Keratinocyte (primary cell): ENCODE measurements around the gene MDM2. TPM values are rescaled to one million over a fixed set of nuclear protein-coding genes. Genes with fewer than 3 reads are reported as not detected.

Source experiments
- DNase-seq: peaks from one replicate; pipeline ENCODE4 v3.0.0-alpha.2; 2011; ENCODE audit warnings: low read depth, missing footprints, low spot score
- FAIRE-seq: peaks from 2 replicates; lab custom pipeline; 2011; peaks lifted over from hg19 to GRCh38; lab: Jason Lieb, UNC
- H2AFZ ChIP-seq: 2 replicates; pipeline ENCODE4 v1.6.0; 2012; ENCODE audit warnings: low read length, control low read depth, inconsistent platforms; ENCODE audit not compliant: control insufficient read depth
- H3K27ac ChIP-seq: 2 replicates; pipeline ENCODE4 v1.5.1; 2011; ENCODE audit warnings: low read length; ENCODE audit not compliant: control insufficient read depth, insufficient read depth
- H3K27me3 ChIP-seq: 3 replicates; pipeline ENCODE4 v1.6.0; 2011; ENCODE audit warnings: low read length; ENCODE audit not compliant: control insufficient read depth, insufficient read depth; ENCODE audit errors: extremely low read depth
- H3K36me3 ChIP-seq, 2 experiments: 2 replicates in 1 of 2; 3 replicates in 1 of 2; pipeline ENCODE4 v1.5.1; 2011; ENCODE audit warnings: low read length in 2 of 2, mild to moderate bottlenecking in 1 of 2; ENCODE audit not compliant: control insufficient read depth in 2 of 2, insufficient read depth in 2 of 2; ENCODE audit errors: extremely low read depth in 1 of 2
- H3K4me1 ChIP-seq: 3 replicates; pipeline ENCODE4 v1.5.1; 2011; ENCODE audit warnings: low read length; ENCODE audit not compliant: control insufficient read depth, insufficient read depth; ENCODE audit errors: extremely low read depth
- H3K4me2 ChIP-seq: 3 replicates; pipeline ENCODE4 v1.6.0; 2011; ENCODE audit warnings: low read depth, low read length; ENCODE audit not compliant: control insufficient read depth, insufficient read depth; ENCODE audit errors: extremely low read depth
- H3K4me3 ChIP-seq, 3 experiments: fragments of 200-600 bp in 1 of 3; sonication (generic) in 1 of 3; 2 replicates in 2 of 3; 3 replicates in 1 of 3; pipeline ENCODE4 v1.5.1; 2011 to 2016; ENCODE audit warnings: low read length in 3 of 3, mild to moderate bottlenecking in 3 of 3, control low read depth in 2 of 3, inconsistent platforms in 1 of 3, low read depth in 1 of 3, mixed read lengths in 1 of 3, mixed run types in 1 of 3, moderate library complexity in 1 of 3; ENCODE audit not compliant: control insufficient read depth in 2 of 3, insufficient read depth in 2 of 3; ENCODE audit errors: extremely low read depth in 1 of 3
- H3K79me2 ChIP-seq: 2 replicates; pipeline ENCODE4 v1.6.0; 2012; ENCODE audit warnings: low read length; ENCODE audit not compliant: control insufficient read depth, insufficient read depth
- H3K9ac ChIP-seq: 3 replicates; pipeline ENCODE4 v1.6.0; 2011; ENCODE audit warnings: low read length; ENCODE audit not compliant: control insufficient read depth, insufficient read depth; ENCODE audit errors: extremely low read depth
- H3K9me1 ChIP-seq: 3 replicates; pipeline ENCODE4 v1.6.0; 2011; ENCODE audit warnings: low read length; ENCODE audit not compliant: control insufficient read depth, insufficient read depth; ENCODE audit errors: extremely low read depth
- H3K9me3 ChIP-seq: 2 replicates; pipeline ENCODE4 v1.5.1; 2012; ENCODE audit warnings: low read depth, low read length; ENCODE audit not compliant: control insufficient read depth
- H4K20me1 ChIP-seq: 3 replicates; pipeline ENCODE4 v1.6.0; 2011; ENCODE audit warnings: low read length; ENCODE audit not compliant: control insufficient read depth, insufficient read depth; ENCODE audit errors: extremely low read depth
- CTCF ChIP-seq, 3 experiments: IDR thresholded peaks in 1 of 3; conservative IDR thresholded peaks in 1 of 3; optimal IDR thresholded peaks in 1 of 3; 2 replicates in 2 of 3; 3 replicates in 1 of 3; pipeline versions ENCODE3 to v1.5.1; 2011; ENCODE audit warnings: low read length in 3 of 3, mild to moderate bottlenecking in 3 of 3, moderate library complexity in 2 of 3, control low read depth in 1 of 3, inconsistent platforms in 1 of 3; ENCODE audit not compliant: insufficient read depth in 2 of 3; ENCODE audit errors: extremely low read depth in 1 of 3
- EZH2 ChIP-seq: IDR thresholded peaks from one replicate; pipeline ENCODE4 v1.6.1; 2012; ENCODE audit warnings: inconsistent platforms, mild to moderate bottlenecking, low read length, moderate library complexity
- dilution Hi-C: fragments of 300-500 bp; cut with MboI; formaldehyde crosslinking; loops from one replicate; pipeline ENCODE4 v1.7.0; 2020; ENCODE audit warnings: low sequenced_read_pairs; ENCODE audit not compliant: extremely low pct_ligation_motif_present
- polyA plus RNA-seq, 5 experiments: library from polyadenylated mRNA; depleted of rRNA in 3 of 5; stranded (reverse) in 3 of 5; stranded (forward) in 1 of 5; unstranded in 1 of 5; fragments of >200 nt; gene quantifications; 1 replicate in 1 of 5; 2 replicates in 3 of 5; 3 replicates in 1 of 5; pipeline versions ENCODE4 v1.2.1 to v1.2.3, GENCODE V29; 2011 to 2012; ENCODE audit warnings: missing spikeins in 2 of 5, low read depth in 1 of 5, low replicate concordance in 1 of 5

Gene MDM2
- polyA plus RNA-seq, 1 donor (not counting 4 experiments of a cell fraction or from before 2014, with no cell fraction given): 55.0 TPM

GRCh38 chr12:68793975-68794652 lies 13.9 kb upstream of the MDM2 start:
- Histone ChIP-seq H3K27ac (peak overlapping the region; percentile 56), H2AFZ (no peak overlapping the region)
- dilution Hi-C loops: no loop called here

GRCh38 chr12:68794653-68795251 lies 13.2 kb upstream of the MDM2 start:
- peak overlapping the region; percentile 56 for H3K27ac ChIP-seq
- no peak overlapping the region for H3K9ac ChIP-seq
- dilution Hi-C loops: no loop called here
- FAIRE-seq: peak; percentile 62
- TF ChIP-seq CTCF (optimal IDR thresholded peaks at IDR 0.05 in 1 of 3, IDR thresholded peaks at IDR 0.05 in 1 of 3, conservative IDR thresholded peaks at IDR 0.05 in 1 of 3; ENCODE audit: extremely low read depth in 1 of 3, insufficient read depth in 2 of 3, low read length in 3 of 3): no peak
- no peak for TF ChIP-seq EZH2
- no peaks in the 10 kb centered on the region for H3K9me1 ChIP-seq
- peak overlapping the region; percentile 29 for H3K4me2 ChIP-seq
- no peak for DNase-seq
- H3K36me3 ChIP-seq: no peaks in the 10 kb centered on the region
- no peaks in the 10 kb centered on the region for H4K20me1 ChIP-seq
- no peaks in the 10 kb centered on the region for H3K79me2 ChIP-seq
- no peaks in the 10 kb centered on the region for H3K9me3 ChIP-seq
- peaks cover 9% of the 10 kb centered on the region for H3K4me1 ChIP-seq
- peak overlapping the region; percentile 63 for H2AFZ ChIP-seq
- no peaks in the 10 kb centered on the region for H3K27me3 ChIP-seq
- H3K4me3 ChIP-seq: no peak overlapping the region

More at GRCh38 chr12:68793975-68794652, 13.9 kb upstream of the MDM2 start:
- H3K36me3 ChIP-seq: no peaks in the 10 kb centered on the region
- peak overlapping the region; percentile 29 for H3K4me2 ChIP-seq
- TF ChIP-seq CTCF (optimal IDR thresholded peaks at IDR 0.05 in 1 of 3, IDR thresholded peaks at IDR 0.05 in 1 of 3, conservative IDR thresholded peaks at IDR 0.05 in 1 of 3; ENCODE audit: extremely low read depth in 1 of 3, insufficient read depth in 2 of 3, low read length in 3 of 3) (no peak), EZH2 (no peak)
- no peaks in the 10 kb centered on the region for H4K20me1 ChIP-seq
- H3K9ac ChIP-seq: no peak overlapping the region
- no peaks in the 10 kb centered on the region for H3K27me3 ChIP-seq
- H3K9me3 ChIP-seq: no peaks in the 10 kb centered on the region
- DNase-seq (no peak), FAIRE-seq (no peak)
- no peaks in the 10 kb centered on the region for H3K79me2 ChIP-seq
- no peaks in the 10 kb centered on the region for H3K9me1 ChIP-seq
- H3K4me1 ChIP-seq: peaks cover 9% of the 10 kb centered on the region
- no peak overlapping the region for H3K4me3 ChIP-seq
